DOHH2 (cell line): Measurements from ENCODE around the gene TMTC1.

Source experiments
- H3F3A ChIP-seq: fragments of 200-600 bp; sonication (generic), shearing (Covaris generic); 2 replicates; pipeline ENCODE4 v1.6.0; 2016; ENCODE audit warnings: antibody characterized with exemption, mild to moderate bottlenecking; ENCODE audit not compliant: control insufficient read depth, insufficient read depth
- H3K27ac ChIP-seq: fragments of 200-600 bp; sonication (generic); 2 replicates; pipeline ENCODE4 v1.5.1; 2014; ENCODE audit warnings: low read depth, mild to moderate bottlenecking, low read length, moderate library complexity
- H3K27me3 ChIP-seq: fragments of 200-600 bp; sonication (generic); 2 replicates; pipeline ENCODE4 v1.6.1; 2014; ENCODE audit warnings: mild to moderate bottlenecking, low read length, mixed read lengths; ENCODE audit not compliant: control insufficient read depth
- H3K36me3 ChIP-seq: fragments of 200-600 bp; sonication (generic); 2 replicates; pipeline ENCODE4 v1.6.1; 2014; ENCODE audit warnings: mild to moderate bottlenecking, low read length, moderate library complexity, mixed read lengths; ENCODE audit not compliant: control insufficient read depth
- H3K4me1 ChIP-seq: fragments of 200-600 bp; sonication (generic); 2 replicates; pipeline ENCODE4 v1.6.1; 2014; ENCODE audit warnings: mild to moderate bottlenecking, low read length, mixed read lengths; ENCODE audit not compliant: control insufficient read depth
- H3K4me2 ChIP-seq: fragments of 200-600 bp; sonication (generic); 2 replicates; pipeline ENCODE4 v1.6.0; 2014; ENCODE audit warnings: mild to moderate bottlenecking, low read length, moderate library complexity
- H3K4me3 ChIP-seq: fragments of 200-600 bp; sonication (generic); 2 replicates; pipeline ENCODE4 v1.5.1; 2014; ENCODE audit warnings: mild to moderate bottlenecking, low read length, mixed read lengths
- H3K79me2 ChIP-seq: fragments of 200-600 bp; sonication (generic); 2 replicates; pipeline ENCODE4 v1.6.1; 2014; ENCODE audit warnings: mild to moderate bottlenecking, low read length, mixed read lengths; ENCODE audit not compliant: control insufficient read depth
- H3K9me2 ChIP-seq: fragments of 200-600 bp; sonication (generic); replicated peaks from 2 replicates; pipeline ENCODE4 v1.6.1; 2014; ENCODE audit warnings: mild to moderate bottlenecking, low read length, mixed read lengths; ENCODE audit not compliant: control insufficient read depth
- H3K9me3 ChIP-seq: fragments of 200-600 bp; sonication (generic); 2 replicates; pipeline ENCODE4 v1.6.1; 2014; ENCODE audit warnings: antibody characterized with exemption, low read length, mixed read lengths; ENCODE audit not compliant: control insufficient read depth, insufficient read depth
- H4K20me1 ChIP-seq: fragments of 200-600 bp; sonication (generic); 2 replicates; pipeline ENCODE4 v1.6.0; 2014; ENCODE audit warnings: low read depth, mild to moderate bottlenecking, antibody characterized with exemption, low read length, moderate library complexity; ENCODE audit not compliant: control insufficient read depth, insufficient read depth
- CTCF ChIP-seq: fragments of 200-600 bp; sonication (generic); IDR thresholded peaks from one replicate; pipeline ENCODE4 v1.5.1; 2014; ENCODE audit warnings: antibody characterized with exemption, mild to moderate bottlenecking, low read depth, low read length; ENCODE audit not compliant: poor library complexity, severe bottlenecking
- EZH2phosphoT487 ChIP-seq: fragments of 200-600 bp; sonication (generic); IDR thresholded peaks from 2 replicates; pipeline ENCODE4 v1.6.1; 2017; ENCODE audit warnings: borderline replicate concordance, mild to moderate bottlenecking, antibody characterized with exemption, low read length, moderate library complexity, mixed read lengths

Gene TMTC1

GRCh38 chr12:29743077-29743476, 40.7 kb downstream of the TMTC1 start:
- no peaks in the 10 kb centered on the region for H3K9me3 ChIP-seq
- no peaks in the 10 kb centered on the region for H3K79me2 ChIP-seq
- H4K20me1 ChIP-seq, result no peaks in the 10 kb centered on the region
- no peak overlapping the region for H3K4me3 ChIP-seq
- H3K4me2 ChIP-seq, result no peak overlapping the region
- H3F3A ChIP-seq, result no peaks in the 10 kb centered on the region
- H3K9me2 ChIP-seq, result no peaks in the 10 kb centered on the region
- H3K4me1 ChIP-seq, result no peaks in the 10 kb centered on the region
- H3K27me3 ChIP-seq, result no peaks in the 10 kb centered on the region
- TF ChIP-seq EZH2phosphoT487, result no peak
- H3K36me3 ChIP-seq, result no peaks in the 10 kb centered on the region
- H3K27ac ChIP-seq, result no peak overlapping the region

GRCh38 chr12:29742646-29743045, 41.1 kb downstream of the TMTC1 start:
- no peaks in the 10 kb centered on the region for H3K79me2 ChIP-seq
- no peak for TF ChIP-seq CTCF
- no peak for TF ChIP-seq EZH2phosphoT487
- no peaks in the 10 kb centered on the region for H3F3A ChIP-seq
- no peaks in the 10 kb centered on the region for H3K36me3 ChIP-seq
- H3K4me3 ChIP-seq, result no peak overlapping the region
- no peaks in the 10 kb centered on the region for H3K27me3 ChIP-seq
- H3K9me3 ChIP-seq, result no peaks in the 10 kb centered on the region
- H4K20me1 ChIP-seq, result no peaks in the 10 kb centered on the region
- H3K9me2 ChIP-seq, result no peaks in the 10 kb centered on the region
- no peaks in the 10 kb centered on the region for H3K4me1 ChIP-seq
- no peak overlapping the region for H3K4me2 ChIP-seq
- no peak overlapping the region for H3K27ac ChIP-seq

GRCh38 chr12:29741342-29742241, 42.1 kb downstream of the TMTC1 start:
- Histone ChIP-seq H3K9me3 (no peaks in the 10 kb centered on the region), H3K4me2 (no peak overlapping the region), H3K27me3 (no peaks in the 10 kb centered on the region), H3K36me3 (no peaks in the 10 kb centered on the region), H3K4me1 (no peaks in the 10 kb centered on the region), H3F3A (no peaks in the 10 kb centered on the region), H4K20me1 (no peaks in the 10 kb centered on the region), H3K9me2 (no peaks in the 10 kb centered on the region), H3K4me3 (no peak overlapping the region), H3K79me2 (no peaks in the 10 kb centered on the region), H3K27ac (no peak overlapping the region)
- TF ChIP-seq CTCF (no peak), EZH2phosphoT487 (no peak)

- H3K4me3 ChIP-seq, result no peak overlapping the region
- no peaks in the 10 kb centered on the region for H3F3A ChIP-seq
- H3K27ac ChIP-seq, result no peak overlapping the region
- no peak overlapping the region for H3K4me2 ChIP-seq
- H3K36me3 ChIP-seq, result no peaks in the 10 kb centered on the region
- H3K9me2 ChIP-seq, result no peaks in the 10 kb centered on the region
- H3K4me1 ChIP-seq, result no peaks in the 10 kb centered on the region
- no peaks in the 10 kb centered on the region for H4K20me1 ChIP-seq
- H3K79me2 ChIP-seq, result no peaks in the 10 kb centered on the region
- no peaks in the 10 kb centered on the region for H3K27me3 ChIP-seq
- no peaks in the 10 kb centered on the region for H3K9me3 ChIP-seq
- TF ChIP-seq EZH2phosphoT487 (no peak), CTCF (no peak)
These were observed 44.3 kb downstream of the TMTC1 start for GRCh38 chr12:29739279-29739991.
